Esophagus muscularis mucosa (tissue), 3 donors: Measurements from ENCODE around the gene WNK1.

ENCODE experiments used
- CTCF ChIP-seq, 3 experiments: fragments of 200-600 bp in 2 of 3; fragments of 450-650 bp in 1 of 3; sonication (generic) in 2 of 3; IDR thresholded peaks; one replicate each; pipeline ENCODE4 v1.5.1; 2017 to 2019; ENCODE audit warnings: antibody characterized with exemption in 3 of 3, mild to moderate bottlenecking in 2 of 3, moderate library complexity in 1 of 3
- POLR2A ChIP-seq: fragments of 450-650 bp; IDR thresholded peaks from one replicate; pipeline ENCODE4 v1.6.1; 2017; ENCODE audit warnings: antibody characterized with exemption, moderate library complexity, mild to moderate bottlenecking, low read depth

GRCh38 chr12:904010-904414, 151.6 kb downstream of the WNK1 start:
- no peak for TF ChIP-seq CTCF (IDR thresholded peaks at IDR 0.05)
- no peak for TF ChIP-seq POLR2A
